CD4-positive, alpha-beta T cell (primary cell): ENCODE results near the gene CCSAP. TPM values are rescaled to one million over a fixed set of nuclear protein-coding genes. Genes with fewer than 3 reads are reported as not detected.
A peak's percentile ranks its signal among the peaks of the same experiment; 100 is the strongest.

Experiments used
- ATAC-seq: fragments of 200-7000 bp; cut with Tn5 transposase; one replicate; pipeline ENCODE4 v1.10.0; 2022; ENCODE audit warnings: mild to moderate bottlenecking; ENCODE audit not compliant: poor library complexity
- CTCF ChIA-PET: fragments of 350-600 bp; sonication (Branson Sonifier 250); formaldehyde crosslinking; loops from one replicate; lab custom pipeline; 2021; ENCODE audit warnings: antibody characterized with exemption, inconsistent platforms; lab: Charles Lee
- POLR2A ChIA-PET: fragments of 350-600 bp; sonication (Branson Sonifier 250); formaldehyde crosslinking; loops from one replicate; lab custom pipeline; 2021; ENCODE audit warnings: antibody characterized with exemption, inconsistent platforms; lab: Charles Lee
- DNase-seq, 14 experiments: peaks; one replicate each; pipeline ENCODE4 v3.0.0-alpha.2; 2013 to 2020; ENCODE audit warnings: mixed read lengths in 2 of 14
- H3K27ac ChIP-seq, 2 donors: one replicate each; pipeline versions ENCODE4 v1.5.1 to v1.7.0; 2013; ENCODE audit warnings: low read length in 2 of 2, low read depth in 1 of 2, mild to moderate bottlenecking in 1 of 2
- H3K27me3 ChIP-seq, 2 experiments: 1 replicate in 1 of 2; 2 replicates in 1 of 2; pipeline versions ENCODE4 v1.6.1 to v1.7.0; 2013; ENCODE audit warnings: low read length in 2 of 2, control low read depth in 1 of 2, mild to moderate bottlenecking in 1 of 2, moderate library complexity in 1 of 2; ENCODE audit not compliant: insufficient read depth in 2 of 2, control insufficient read depth in 1 of 2
- H3K36me3 ChIP-seq: one replicate; pipeline ENCODE4 v1.6.1; 2013; ENCODE audit warnings: low read length, control low read depth; ENCODE audit not compliant: insufficient read depth
- H3K4me1 ChIP-seq: one replicate; pipeline ENCODE4 v1.6.1; 2013; ENCODE audit warnings: low read length, control low read depth; ENCODE audit not compliant: insufficient read depth
- H3K4me3 ChIP-seq: one replicate; pipeline ENCODE4 v1.5.1; 2013; ENCODE audit warnings: mild to moderate bottlenecking, low read length, moderate library complexity
- H3K9me3 ChIP-seq, 2 experiments: 1 replicate in 1 of 2; 2 replicates in 1 of 2; pipeline versions ENCODE4 v1.6.1 to v1.7.0; 2013; ENCODE audit warnings: low read length in 2 of 2, mild to moderate bottlenecking in 2 of 2, control low read depth in 1 of 2, moderate library complexity in 1 of 2; ENCODE audit not compliant: control insufficient read depth in 1 of 2, insufficient read depth in 1 of 2
- H3K27ac Mint-ChIP-seq: one replicate; pipeline ENCODE4 v1.8.0; 2020; ENCODE audit warnings: mixed read lengths
- H3K27me3 Mint-ChIP-seq: one replicate; pipeline ENCODE4 v1.8.0; 2021; ENCODE audit warnings: mixed read lengths
- H3K36me3 Mint-ChIP-seq: one replicate; pipeline ENCODE4 v1.8.0; 2021; ENCODE audit warnings: low read depth, mixed read lengths
- H3K4me1 Mint-ChIP-seq: one replicate; pipeline ENCODE4 v1.8.0; 2021; ENCODE audit warnings: low read depth, mixed read lengths
- H3K4me3 Mint-ChIP-seq: one replicate; pipeline ENCODE4 v1.8.0; 2020; ENCODE audit warnings: mild to moderate bottlenecking, mixed read lengths
- H3K9me3 Mint-ChIP-seq: one replicate; pipeline ENCODE4 v1.8.0; 2020; ENCODE audit warnings: mixed read lengths
- intact Hi-C, 2 experiments: fragments of 100-400 bp; cut with DNase I in 1 of 2; cut with micrococcal nuclease in 1 of 2; formaldehyde crosslinking; loops; one replicate each; pipeline versions ENCODE4 v1.15.1 to v1.9.0; 2023 to 2025; cut with DNase I, micrococcal nuclease
- total RNA-seq, 174 experiments: library from RNA in 2 of 174; stranded (reverse) in 2 of 174; gene quantifications; one replicate each; pipeline ENCODE4 v1.2.3 and lab custom pipeline; 2021 to 2026
- TF ChIP-seq, protein P1 (sequence below): fragments of 200-600 bp; IDR thresholded peaks from one replicate; pipeline ENCODE4 v1.8.0; 2022; ENCODE audit warnings: antibody characterized with exemption, mild to moderate bottlenecking

CCSAP gene
- total RNA-seq, 2 experiments from 2014 or later: 14.3 to 15.2 TPM

DNA sequence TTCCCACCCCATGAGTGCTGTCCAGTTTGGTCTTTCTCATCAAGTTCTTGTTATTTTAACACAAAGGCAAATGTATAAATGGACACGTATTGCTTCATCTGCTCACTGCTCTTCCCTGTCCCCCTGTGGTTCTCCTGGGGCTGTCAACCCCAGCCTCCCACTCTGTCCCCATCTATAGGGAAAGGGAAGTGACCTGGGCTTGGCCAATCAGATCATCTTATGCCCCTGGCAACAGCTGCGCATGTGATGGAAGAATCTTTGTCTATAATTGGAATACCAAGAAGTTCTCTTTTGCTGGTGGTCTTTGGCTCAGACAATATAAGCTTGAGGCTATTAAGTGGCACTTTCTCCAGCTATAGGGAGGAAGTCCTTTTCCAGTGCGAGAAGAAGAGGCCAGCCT, 4.7 kb upstream of the CCSAP start:
- Histone ChIP-seq H3K27ac (no peak overlapping the region), H3K27me3 (peaks cover 0 to 4% of the 10 kb centered on the region in 2 experiments), H3K36me3 (no peaks in the 10 kb centered on the region), H3K4me1 (peaks cover 14% of the 10 kb centered on the region), H3K9me3 (no peaks in the 10 kb centered on the region), H3K4me3 (no peak overlapping the region)
- TF ChIP-seq, protein P1, sequence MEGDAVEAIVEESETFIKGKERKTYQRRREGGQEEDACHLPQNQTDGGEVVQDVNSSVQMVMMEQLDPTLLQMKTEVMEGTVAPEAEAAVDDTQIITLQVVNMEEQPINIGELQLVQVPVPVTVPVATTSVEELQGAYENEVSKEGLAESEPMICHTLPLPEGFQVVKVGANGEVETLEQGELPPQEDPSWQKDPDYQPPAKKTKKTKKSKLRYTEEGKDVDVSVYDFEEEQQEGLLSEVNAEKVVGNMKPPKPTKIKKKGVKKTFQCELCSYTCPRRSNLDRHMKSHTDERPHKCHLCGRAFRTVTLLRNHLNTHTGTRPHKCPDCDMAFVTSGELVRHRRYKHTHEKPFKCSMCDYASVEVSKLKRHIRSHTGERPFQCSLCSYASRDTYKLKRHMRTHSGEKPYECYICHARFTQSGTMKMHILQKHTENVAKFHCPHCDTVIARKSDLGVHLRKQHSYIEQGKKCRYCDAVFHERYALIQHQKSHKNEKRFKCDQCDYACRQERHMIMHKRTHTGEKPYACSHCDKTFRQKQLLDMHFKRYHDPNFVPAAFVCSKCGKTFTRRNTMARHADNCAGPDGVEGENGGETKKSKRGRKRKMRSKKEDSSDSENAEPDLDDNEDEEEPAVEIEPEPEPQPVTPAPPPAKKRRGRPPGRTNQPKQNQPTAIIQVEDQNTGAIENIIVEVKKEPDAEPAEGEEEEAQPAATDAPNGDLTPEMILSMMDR: no peak
- no peak for DNase-seq
- H3K4me3 Mint-ChIP-seq: peak overlapping the region; percentile 27
- POLR2A ChIA-PET: no interaction called here
- peaks cover 6% of the 10 kb centered on the region for H3K36me3 Mint-ChIP-seq
- H3K9me3 Mint-ChIP-seq: no peaks in the 10 kb centered on the region
- no peak overlapping the region for H3K27ac Mint-ChIP-seq
- intact Hi-C loops: loop anchor here in 1 of 2 experiments (5.0 kb wide), 1 partner anchor 210 kb away; the partner anchor contains the start of gene ABCB10
- CTCF ChIA-PET: no interaction called here
- peaks cover 11% of the 10 kb centered on the region for H3K4me1 Mint-ChIP-seq
- ATAC-seq: no peak
- H3K27me3 Mint-ChIP-seq: peaks cover 18% of the 10 kb centered on the region

DNA sequence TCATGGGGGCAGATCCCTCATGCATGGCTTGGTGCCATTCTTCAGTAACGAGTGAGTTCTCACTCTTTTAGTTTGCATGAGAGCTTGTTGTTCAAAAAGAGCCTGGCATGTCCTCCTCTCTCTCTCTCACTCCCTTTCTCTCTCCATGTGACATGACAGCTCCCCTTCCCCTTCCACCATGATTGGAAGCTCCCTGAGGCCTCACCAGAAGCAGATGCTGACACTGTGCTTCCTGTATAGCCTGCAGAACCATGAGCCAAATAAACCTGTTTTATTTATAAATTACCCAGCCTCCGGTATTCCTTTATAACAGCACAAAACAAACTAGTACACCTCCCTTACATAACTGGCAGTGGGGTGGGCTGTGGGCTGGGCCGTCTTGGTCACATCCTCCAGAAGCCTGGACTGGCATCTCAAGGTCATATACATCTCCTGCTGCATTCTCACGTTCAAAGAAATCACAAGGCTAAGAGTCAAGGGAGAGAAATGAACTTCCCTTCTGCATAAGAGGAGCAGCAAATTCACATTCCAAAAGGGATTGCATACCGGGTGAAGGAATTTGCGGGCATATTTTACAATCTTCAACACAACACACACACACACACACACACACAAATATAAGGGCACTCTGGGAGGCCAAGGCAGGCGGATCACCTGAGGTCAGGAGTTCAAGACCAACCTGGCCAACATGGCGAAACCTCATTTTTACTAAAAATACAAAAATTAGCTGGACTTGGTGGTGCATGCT, 2.3 kb upstream of the CCSAP start:
- no peak overlapping the region for H3K4me3 ChIP-seq
- Mint-ChIP-seq H3K27ac (peak overlapping the region; percentile 28), H3K4me1 (peaks cover 22% of the 10 kb centered on the region), H3K9me3 (no peaks in the 10 kb centered on the region), H3K4me3 (peak overlapping the region; percentile 84), H3K27me3 (peaks cover 18% of the 10 kb centered on the region), H3K36me3 (peaks cover 12% of the 10 kb centered on the region)
- H3K27me3 ChIP-seq: no peaks in the 10 kb centered on the region
- H3K4me1 ChIP-seq: peaks cover 29% of the 10 kb centered on the region
- intact Hi-C loops: loop anchor here in 1 of 2 experiments (5.0 kb wide), 2 partner anchors 212 to 888 kb away; partner anchors contain the start of gene ABCB10
- ChIA-PET POLR2A (no interaction called here), CTCF (interaction anchor here (1.1 kb wide), 1 partner anchor 8 kb away, joined by 3 read pairs; no protein-coding TSS in a partner anchor)
- ATAC-seq: no peak
- TF ChIP-seq, protein P1: no peak
- no peak for DNase-seq
- H3K36me3 ChIP-seq: no peaks in the 10 kb centered on the region
- H3K27ac ChIP-seq: no peak overlapping the region
- H3K9me3 ChIP-seq: no peaks in the 10 kb centered on the region

DNA sequence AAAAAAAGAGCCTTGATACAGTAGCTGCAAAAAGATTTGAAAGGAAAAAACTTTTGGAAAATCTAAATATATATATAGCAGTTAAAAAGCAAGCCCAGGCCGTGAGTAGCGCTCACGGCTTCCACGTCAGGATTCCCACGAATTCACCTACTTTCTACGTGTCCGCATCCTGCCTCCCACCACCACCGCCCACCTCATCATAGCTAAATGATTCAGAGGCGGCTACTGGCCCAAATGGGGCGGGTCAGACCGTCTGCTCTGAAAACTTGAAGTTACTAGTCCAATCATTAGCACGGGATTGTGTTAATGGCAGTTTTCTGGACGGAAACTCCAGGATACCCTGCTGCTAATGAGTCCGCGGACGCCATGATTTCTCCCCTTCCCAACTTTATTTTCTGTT, 1.3 kb upstream of the CCSAP start:
- Mint-ChIP-seq H3K9me3 (no peaks in the 10 kb centered on the region), H3K4me3 (peak overlapping the region; percentile 92), H3K4me1 (peaks cover 32% of the 10 kb centered on the region), H3K27ac (peak overlapping the region; percentile 91), H3K36me3 (peaks cover 12% of the 10 kb centered on the region), H3K27me3 (peaks cover 18% of the 10 kb centered on the region)
- peaks cover 35% of the 10 kb centered on the region for H3K4me1 ChIP-seq
- TF ChIP-seq, protein P1: no peak
- H3K4me3 ChIP-seq: peak overlapping the region; percentile 73
- no peak overlapping the region for H3K27ac ChIP-seq
- intact Hi-C loops: loop anchor here in 1 of 2 experiments (5.0 kb wide), 1 partner anchor 887 kb away; a partner anchor contains a TSS
- ChIA-PET POLR2A (interaction anchor here (1.1 to 3.2 kb wide), 3 partner anchors 10 to 164 kb away, joined by 5 to 23 read pairs (median 8); partner anchors contain the start of gene NUP133), CTCF (interaction anchor here (1.1 kb wide), 1 partner anchor 9 kb away, joined by 3 read pairs; no protein-coding TSS in a partner anchor)
- DNase-seq: peak in 1 of 14 experiments; percentile 24
- no peaks in the 10 kb centered on the region for H3K36me3 ChIP-seq
- no peaks in the 10 kb centered on the region for H3K9me3 ChIP-seq
- no peaks in the 10 kb centered on the region for H3K27me3 ChIP-seq
- ATAC-seq: no peak
